GM12873 (cell line): ENCODE measurements around the gene MAT1A.

ENCODE experiments used
- CTCF ChIP-seq: IDR thresholded peaks from 2 replicates; pipeline ENCODE4 v1.5.1; 2012; ENCODE audit warnings: low read depth, mild to moderate bottlenecking, moderate library complexity, low read length, control low read depth; ENCODE audit not compliant: insufficient read depth; ENCODE audit errors: missing control alignments

Gene MAT1A

GRCh38 chr10:80321183-80321582 is 31.7 kb upstream of the MAT1A start:
- TF ChIP-seq CTCF = no peak

GRCh38 chr10:80320377-80320776 is 30.9 kb upstream of the MAT1A start:
- TF ChIP-seq CTCF = no peak

- no peak for TF ChIP-seq CTCF
These were observed 30.4 kb upstream of the MAT1A start for GRCh38 chr10:80319725-80320290.

GRCh38 chr10:80319318-80319717 is 29.9 kb upstream of the MAT1A start:
- TF ChIP-seq CTCF = no peak

GRCh38 chr10:80318742-80319141 is 29.3 kb upstream of the MAT1A start:
- TF ChIP-seq CTCF = no peak

- no peak for TF ChIP-seq CTCF
These were observed 25.9 kb upstream of the MAT1A start for GRCh38 chr10:80315391-80315790.

- no peak for TF ChIP-seq CTCF
These were observed 24.1 kb upstream of the MAT1A start for GRCh38 chr10:80313523-80313922.

GRCh38 chr10:80296942-80297341 is 7.5 kb upstream of the MAT1A start:
- TF ChIP-seq CTCF = no peak
